ENCODE measurements around the gene ABCC8. TPM values are rescaled to one million over a fixed set of nuclear protein-coding genes. Genes with fewer than 3 reads are reported as not detected.

ABCC8 gene
- total and polyA plus RNA-seq, 9 of the 15 experiments (the other 6 are each of a cell fraction or from before 2014, with no cell fraction given) = not detected

GRCh38 chr11:17369094-17369493, 107.6 kb downstream of the ABCC8 start:
- no peak overlapping the region for H3K4me2 ChIP-seq (ENCODE audit: insufficient read depth, low read length)
- FAIRE-seq = no peak
- H3K9me1 ChIP-seq (ENCODE audit: control insufficient read depth, insufficient read depth, low read length) = no peaks in the 10 kb centered on the region
- CTCF ChIA-PET (ENCODE audit: low intra/inter-chr PET ratio) = no interaction called here
- BruUV-seq (replicated peaks) = no TSS peak
- peaks cover 98% of the 10 kb centered on the region for H3K36me3 ChIP-seq (ENCODE audit: control insufficient read depth, insufficient read depth, low read length)
- intact Hi-C loops (cut with micrococcal nuclease) (no loop called here), in situ Hi-C loops (cut with MboI) (no loop called here)
- H3K4me1 ChIP-seq (replicated peaks in 1 of 2; ENCODE audit: control insufficient read depth in 2 of 2, insufficient read depth in 2 of 2, low read length in 2 of 2) = no peaks in the 10 kb centered on the region
- peaks cover 33% of the 10 kb centered on the region for H3K9me3 ChIP-seq (replicated peaks; ENCODE audit: control insufficient read depth, insufficient read depth, low read depth, low read length)
- no peaks in the 10 kb centered on the region for H3K27me3 ChIP-seq (ENCODE audit: control insufficient read depth in 2 of 2, insufficient read depth in 2 of 2, low read length in 2 of 2)
- H2AFZ ChIP-seq (ENCODE audit: low read depth, low read length) = no peak overlapping the region
- peaks cover 9% of the 10 kb centered on the region; the same call in 2 of the 3 replicates for H3K79me2 ChIP-seq (ENCODE audit: control insufficient read depth, insufficient read depth, low read length)
- H3K27ac ChIP-seq (ENCODE audit: extremely low read depth, low read depth, low read length) = no peak overlapping the region
- DNase-seq (ENCODE audit: extremely low read depth in 1 of 4, low spot score in 3 of 4) = no peak
- POLR2A ChIA-PET = interaction anchor here (1.1 kb wide), 1 partner anchor 12 kb away, joined by 3 read pairs; no protein-coding TSS in a partner anchor
- H4K20me1 ChIP-seq (replicated peaks; ENCODE audit: control insufficient read depth, insufficient read depth, low read length) = no peaks in the 10 kb centered on the region
- no peak for ATAC-seq
- H3K4me3 ChIP-seq = no peak overlapping the region
- TF ChIP-seq HDAC6 (IDR thresholded peaks at IDR 0.05; ENCODE audit: low read depth, low read length) (no peak), PTRF (tag; IDR thresholded peaks at IDR 0.05) (no peak), TAL1 (IDR thresholded peaks at IDR 0.05) (no peak), NFIC (IDR thresholded peaks at IDR 0.05) (peak; percentile 40)
- no peak overlapping the region for H3K9ac ChIP-seq (ENCODE audit: insufficient read depth in 1 of 2, low read depth in 2 of 2, low read length in 2 of 2)

GRCh38 chr11:17368551-17368950, 108.1 kb downstream of the ABCC8 start:
- Histone ChIP-seq H3K27me3 (ENCODE audit: control insufficient read depth in 2 of 2, insufficient read depth in 2 of 2, low read length in 2 of 2) (no peaks in the 10 kb centered on the region), H3K9me3 (replicated peaks; ENCODE audit: control insufficient read depth, insufficient read depth, low read depth, low read length) (peaks cover 33% of the 10 kb centered on the region), H3K9ac (ENCODE audit: insufficient read depth in 1 of 2, low read depth in 2 of 2, low read length in 2 of 2) (no peak overlapping the region), H4K20me1 (replicated peaks; ENCODE audit: control insufficient read depth, insufficient read depth, low read length) (no peaks in the 10 kb centered on the region), H3K4me3 (no peak overlapping the region), H3K9me1 (ENCODE audit: control insufficient read depth, insufficient read depth, low read length) (no peaks in the 10 kb centered on the region), H3K79me2 (ENCODE audit: control insufficient read depth, insufficient read depth, low read length) (peaks cover 14% of the 10 kb centered on the region; the same call in 2 of the 3 replicates), H3K4me1 (replicated peaks in 1 of 2; ENCODE audit: control insufficient read depth in 2 of 2, insufficient read depth in 2 of 2, low read length in 2 of 2) (no peaks in the 10 kb centered on the region), H3K4me2 (ENCODE audit: insufficient read depth, low read length) (no peak overlapping the region), H3K36me3 (ENCODE audit: control insufficient read depth, insufficient read depth, low read length) (peaks cover 98% of the 10 kb centered on the region), H3K27ac (ENCODE audit: extremely low read depth, low read depth, low read length) (no peak overlapping the region), H2AFZ (ENCODE audit: low read depth, low read length) (no peak overlapping the region)
- intact Hi-C loops (cut with micrococcal nuclease) (no loop called here), in situ Hi-C loops (cut with MboI) (no loop called here)
- CTCF ChIA-PET (ENCODE audit: low intra/inter-chr PET ratio) = no interaction called here
- DNase-seq (ENCODE audit: extremely low read depth in 1 of 4, low spot score in 3 of 4) (no peak), ATAC-seq (no peak), FAIRE-seq (no peak)
- WGBS (ENCODE audit: insufficient coverage, low coverage, missing lambda C conversion rate) = 94% methylated on average over 3 of the region's 3 CpGs
- BruUV-seq (replicated peaks) = no TSS peak
- POLR2A ChIA-PET = no interaction called here
- TF ChIP-seq PRPF4 (IDR thresholded peaks at IDR 0.05; ENCODE audit: insufficient read depth, low read depth, low read length, poor library complexity, severe bottlenecking) (no peak), PTBP1 (IDR thresholded peaks at IDR 0.05; ENCODE audit: low read depth, low read length) (no peak), GTF2F1 (IDR thresholded peaks at IDR 0.05; ENCODE audit: low read depth, low read length) (no peak), CEBPZ (IDR thresholded peaks at IDR 0.05; ENCODE audit: borderline replicate concordance, low read depth, low read length) (no peak), MYC (IDR thresholded peaks at IDR 0.05; ENCODE audit: low read depth, low read length) (no peak), MYC (CRISPR knock-in tag; IDR thresholded peaks at IDR 0.05; ENCODE audit: borderline replicate concordance, low read depth) (no peak)
- TF ChIP-seq, protein P1, sequence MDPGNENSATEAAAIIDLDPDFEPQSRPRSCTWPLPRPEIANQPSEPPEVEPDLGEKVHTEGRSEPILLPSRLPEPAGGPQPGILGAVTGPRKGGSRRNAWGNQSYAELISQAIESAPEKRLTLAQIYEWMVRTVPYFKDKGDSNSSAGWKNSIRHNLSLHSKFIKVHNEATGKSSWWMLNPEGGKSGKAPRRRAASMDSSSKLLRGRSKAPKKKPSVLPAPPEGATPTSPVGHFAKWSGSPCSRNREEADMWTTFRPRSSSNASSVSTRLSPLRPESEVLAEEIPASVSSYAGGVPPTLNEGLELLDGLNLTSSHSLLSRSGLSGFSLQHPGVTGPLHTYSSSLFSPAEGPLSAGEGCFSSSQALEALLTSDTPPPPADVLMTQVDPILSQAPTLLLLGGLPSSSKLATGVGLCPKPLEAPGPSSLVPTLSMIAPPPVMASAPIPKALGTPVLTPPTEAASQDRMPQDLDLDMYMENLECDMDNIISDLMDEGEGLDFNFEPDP (CRISPR knock-in tag; IDR thresholded peaks at IDR 0.05) = no peak
